GM23248 (cell line): ENCODE data around the gene DCLRE1B.

Experiments
- EZH2 ChIP-seq: fragments of 200-600 bp; sonication (generic); IDR thresholded peaks from 2 replicates; pipeline ENCODE4 v1.6.1; 2018; ENCODE audit warnings: antibody characterized with exemption, mild to moderate bottlenecking; ENCODE audit not compliant: insufficient read depth, poor library complexity, severe bottlenecking
- EZH2phosphoT487 ChIP-seq: fragments of 200-600 bp; sonication (generic); IDR thresholded peaks from 2 replicates; pipeline ENCODE4 v1.6.1; 2018; ENCODE audit warnings: antibody characterized with exemption, moderate library complexity, mild to moderate bottlenecking, low read depth; ENCODE audit not compliant: insufficient read depth

- no peak for TF ChIP-seq EZH2
- no peak for TF ChIP-seq EZH2phosphoT487
Observed at GRCh38 chr1:113868387-113869083, 36.6 kb upstream of the DCLRE1B start.
